Endothelial cell of umbilical vein (primary cell): ENCODE measurements around the gene GRXCR1. TPM values are rescaled to one million over a fixed set of nuclear protein-coding genes. Genes with fewer than 3 reads are reported as not detected.

Experiments used
- BruUV-seq: library from RNA; stranded (reverse); fragments of 400-500 nt; replicated peaks from 2 replicates; lab custom pipeline; 2021; lab: Mats Ljungman, UMichigan
- CTCF ChIA-PET: fragments of 300-600, 350-600 bp; sonication (Branson Sonifier 250); formaldehyde crosslinking; loops from one replicate; lab custom pipeline; 2021; ENCODE audit warnings: antibody characterized with exemption, inconsistent platforms; lab: Charles Lee
- POLR2A ChIA-PET: fragments of 300-600, 350-600 bp; sonication (Branson Sonifier 250); formaldehyde crosslinking; loops from one replicate; lab custom pipeline; 2021; ENCODE audit warnings: antibody characterized with exemption, inconsistent platforms; lab: Charles Lee
- DNase-seq: peaks from one replicate; pipeline ENCODE4 v3.0.0-alpha.2; 2011; ENCODE audit warnings: low read depth, low spot score
- FAIRE-seq: peaks from 2 replicates; lab custom pipeline; 2011; peaks lifted over from hg19 to GRCh38; lab: Jason Lieb, UNC
- H2AFZ ChIP-seq: 2 replicates; pipeline ENCODE4 v1.6.0; 2012; ENCODE audit warnings: low read depth, low read length, control low read depth, inconsistent platforms
- H3K27ac ChIP-seq: 2 replicates; pipeline ENCODE4 v1.5.1; 2011; ENCODE audit warnings: low read depth, mild to moderate bottlenecking, control low read depth, low read length, moderate library complexity; ENCODE audit not compliant: insufficient read depth
- H3K27me3 ChIP-seq, 2 experiments: 2 replicates each; pipeline versions ENCODE4 v1.6.0 to v1.6.1; 2011; ENCODE audit warnings: low read length in 2 of 2, mixed read lengths in 1 of 2; ENCODE audit not compliant: control insufficient read depth in 2 of 2, insufficient read depth in 2 of 2
- H3K36me3 ChIP-seq, 2 experiments: 2 replicates in 1 of 2; 3 replicates in 1 of 2; pipeline ENCODE4 v1.5.1; 2011; ENCODE audit warnings: low read length in 2 of 2, mild to moderate bottlenecking in 1 of 2, moderate library complexity in 1 of 2; ENCODE audit not compliant: control insufficient read depth in 2 of 2, insufficient read depth in 2 of 2; ENCODE audit errors: extremely low read depth in 1 of 2
- H3K4me1 ChIP-seq: 3 replicates; pipeline ENCODE4 v1.5.1; 2011; ENCODE audit warnings: mild to moderate bottlenecking, low read length; ENCODE audit not compliant: control insufficient read depth, insufficient read depth; ENCODE audit errors: extremely low read depth
- H3K4me2 ChIP-seq: 2 replicates; pipeline ENCODE4 v1.6.1; 2011; ENCODE audit warnings: low read length, control low read depth, mixed read lengths; ENCODE audit not compliant: insufficient read depth
- H3K4me3 ChIP-seq, 3 experiments: fragments of 200-600 bp in 1 of 3; sonication (generic), shearing (Covaris generic) in 1 of 3; replicated peaks in 1 of 3; 2 replicates each; pipeline ENCODE4 v1.5.1; 2011 to 2016; ENCODE audit warnings: control low read depth in 3 of 3, low read length in 3 of 3, mild to moderate bottlenecking in 2 of 3, inconsistent platforms in 1 of 3, low read depth in 1 of 3, moderate library complexity in 1 of 3; ENCODE audit not compliant: insufficient read depth in 1 of 3
- H3K79me2 ChIP-seq: 2 replicates; pipeline ENCODE4 v1.6.0; 2012; ENCODE audit warnings: low read length, inconsistent platforms; ENCODE audit not compliant: control insufficient read depth, insufficient read depth
- H3K9ac ChIP-seq: replicated peaks from 2 replicates; pipeline ENCODE3; 2011; ENCODE audit warnings: low read length, control low read depth; ENCODE audit not compliant: insufficient read depth; ENCODE audit errors: extremely low read depth
- H3K9me1 ChIP-seq: replicated peaks from 3 replicates; pipeline ENCODE4 v1.6.0; 2011; ENCODE audit warnings: mild to moderate bottlenecking, low read length; ENCODE audit not compliant: control insufficient read depth, insufficient read depth; ENCODE audit errors: extremely low read depth
- H3K9me3 ChIP-seq: replicated peaks from 2 replicates; pipeline ENCODE4 v1.5.1; 2012; ENCODE audit warnings: low read length, inconsistent platforms; ENCODE audit not compliant: control insufficient read depth, insufficient read depth
- H4K20me1 ChIP-seq: replicated peaks from 2 replicates; pipeline ENCODE3; 2011; ENCODE audit warnings: mild to moderate bottlenecking, low read length; ENCODE audit not compliant: control insufficient read depth, insufficient read depth; ENCODE audit errors: extremely low read depth
- EZH2 ChIP-seq: IDR thresholded peaks from 2 replicates; pipeline ENCODE4 v1.6.1; 2012; ENCODE audit warnings: borderline replicate concordance, low read depth, mild to moderate bottlenecking, moderate library complexity, low read length, inconsistent platforms; ENCODE audit not compliant: severe bottlenecking
- FOS ChIP-seq: IDR thresholded peaks from 2 replicates; pipeline ENCODE4 v1.6.1; 2011; ENCODE audit warnings: mild to moderate bottlenecking, low read length, moderate library complexity, borderline replicate concordance; ENCODE audit not compliant: insufficient read depth
- GATA2 ChIP-seq: IDR thresholded peaks from 2 replicates; pipeline ENCODE4 v1.7.0; 2011; ENCODE audit warnings: low read depth, mild to moderate bottlenecking, moderate library complexity, mixed read lengths, low read length; ENCODE audit not compliant: insufficient read length, insufficient read depth
- JUN ChIP-seq: IDR thresholded peaks from 2 replicates; pipeline ENCODE4 v1.6.1; 2011; ENCODE audit warnings: borderline replicate concordance, low read depth; ENCODE audit not compliant: insufficient read length, insufficient read depth
- MYC ChIP-seq: IDR thresholded peaks from one replicate; pipeline ENCODE4 v1.6.1; 2011; ENCODE audit warnings: mild to moderate bottlenecking, low read depth, low read length
- POLR2A ChIP-seq: IDR thresholded peaks from 2 replicates; pipeline ENCODE4 v1.6.1; 2012; ENCODE audit warnings: low read depth, mild to moderate bottlenecking, control low read depth, low read length
- POLR2AphosphoS5 ChIP-seq: IDR thresholded peaks from 2 replicates; pipeline ENCODE4 v1.6.1; 2012; ENCODE audit warnings: low read depth, mild to moderate bottlenecking, control low read depth, low read length, moderate library complexity; ENCODE audit not compliant: insufficient read depth
- dilution Hi-C: fragments of 300-500 bp; cut with MboI; formaldehyde crosslinking; loops from one replicate; pipeline ENCODE4 v1.15.0; 2019; ENCODE audit warnings: low sequenced_read_pairs; ENCODE audit not compliant: extremely low pct_ligation_motif_present
- intact Hi-C: fragments of 100-400 bp; cut with micrococcal nuclease; formaldehyde crosslinking; loops from one replicate; pipeline ENCODE4 v1.10.0; 2022
- polyA plus RNA-seq, 4 experiments: library from polyadenylated mRNA; depleted of rRNA in 3 of 4; stranded (reverse) in 3 of 4; unstranded in 1 of 4; fragments of >200 nt; gene quantifications; 2 replicates each; pipeline versions ENCODE4 v1.2.1 to v1.2.3, GENCODE V29; 2011 to 2012; ENCODE audit warnings: missing spikeins in 1 of 4
- total RNA-seq: library from RNA; stranded (reverse); gene quantifications from 2 replicates; pipeline ENCODE4 v1.2.3, GENCODE V29; 2021
- TF ChIP-seq, protein P1 (sequence below), 2 donors: IDR thresholded peaks; 1 replicate in 1 of 2; 2 replicates in 1 of 2; pipeline ENCODE4 v1.5.1; 2011; ENCODE audit warnings: low read length in 2 of 2, mild to moderate bottlenecking in 2 of 2, moderate library complexity in 2 of 2, control low read depth in 1 of 2, inconsistent platforms in 1 of 2, low read depth in 1 of 2; ENCODE audit not compliant: insufficient read depth in 1 of 2; ENCODE audit errors: extremely low read depth in 1 of 2
- TF ChIP-seq, protein P2 (sequence below): IDR thresholded peaks from 2 replicates; pipeline ENCODE4 v1.6.1; 2011; ENCODE audit not compliant: insufficient read depth, insufficient read length

The GRXCR1 gene
- total and polyA plus RNA-seq, 2 donors (not counting 3 experiments of a cell fraction or from before 2014, with no cell fraction given) = not detected

DNA sequence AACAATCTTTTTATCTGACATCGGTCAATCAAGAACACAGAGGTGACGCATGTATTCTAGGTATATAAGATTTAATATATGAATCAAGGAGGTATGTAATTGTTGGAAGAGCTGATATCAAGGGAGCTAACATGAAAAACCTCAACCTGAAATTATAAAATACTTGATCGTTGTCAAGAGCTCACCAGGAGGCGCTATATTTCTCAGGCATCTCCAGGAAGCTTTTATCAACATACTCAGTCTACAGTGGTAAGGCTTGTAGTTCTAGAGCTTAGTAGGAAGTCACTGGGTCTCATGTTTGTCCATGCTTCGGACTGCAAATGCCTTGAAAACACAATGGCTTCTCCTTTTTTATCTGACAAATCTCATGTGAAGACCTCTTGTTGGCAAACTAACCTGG, 156.1 kb downstream of the GRXCR1 start:
- no peak overlapping the region for H3K4me3 ChIP-seq
- H3K4me2 ChIP-seq = no peak overlapping the region
- no peak overlapping the region for H3K9ac ChIP-seq
- H3K9me1 ChIP-seq = no peaks in the 10 kb centered on the region
- H3K27me3 ChIP-seq = no peaks in the 10 kb centered on the region
- no peak for FAIRE-seq
- POLR2A ChIA-PET = no interaction called here
- no TSS peak for BruUV-seq
- no peak for TF ChIP-seq FOS
- no peak for TF ChIP-seq POLR2AphosphoS5
- TF ChIP-seq POLR2A = no peak
- TF ChIP-seq MYC = no peak
- TF ChIP-seq EZH2 = no peak
- TF ChIP-seq, protein P1, sequence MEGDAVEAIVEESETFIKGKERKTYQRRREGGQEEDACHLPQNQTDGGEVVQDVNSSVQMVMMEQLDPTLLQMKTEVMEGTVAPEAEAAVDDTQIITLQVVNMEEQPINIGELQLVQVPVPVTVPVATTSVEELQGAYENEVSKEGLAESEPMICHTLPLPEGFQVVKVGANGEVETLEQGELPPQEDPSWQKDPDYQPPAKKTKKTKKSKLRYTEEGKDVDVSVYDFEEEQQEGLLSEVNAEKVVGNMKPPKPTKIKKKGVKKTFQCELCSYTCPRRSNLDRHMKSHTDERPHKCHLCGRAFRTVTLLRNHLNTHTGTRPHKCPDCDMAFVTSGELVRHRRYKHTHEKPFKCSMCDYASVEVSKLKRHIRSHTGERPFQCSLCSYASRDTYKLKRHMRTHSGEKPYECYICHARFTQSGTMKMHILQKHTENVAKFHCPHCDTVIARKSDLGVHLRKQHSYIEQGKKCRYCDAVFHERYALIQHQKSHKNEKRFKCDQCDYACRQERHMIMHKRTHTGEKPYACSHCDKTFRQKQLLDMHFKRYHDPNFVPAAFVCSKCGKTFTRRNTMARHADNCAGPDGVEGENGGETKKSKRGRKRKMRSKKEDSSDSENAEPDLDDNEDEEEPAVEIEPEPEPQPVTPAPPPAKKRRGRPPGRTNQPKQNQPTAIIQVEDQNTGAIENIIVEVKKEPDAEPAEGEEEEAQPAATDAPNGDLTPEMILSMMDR (IDR thresholded peaks at IDR 0.05; ENCODE audit: extremely low read depth in 1 of 2, insufficient read depth in 1 of 2, low read depth in 1 of 2, low read length in 2 of 2) = no peak
- TF ChIP-seq, protein P2, sequence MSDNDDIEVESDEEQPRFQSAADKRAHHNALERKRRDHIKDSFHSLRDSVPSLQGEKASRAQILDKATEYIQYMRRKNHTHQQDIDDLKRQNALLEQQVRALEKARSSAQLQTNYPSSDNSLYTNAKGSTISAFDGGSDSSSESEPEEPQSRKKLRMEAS = no peak
- no peak for TF ChIP-seq JUN
- TF ChIP-seq GATA2 = no peak
- H3K27ac ChIP-seq = no peak overlapping the region
- CTCF ChIA-PET = no interaction called here
- no peaks in the 10 kb centered on the region for H3K36me3 ChIP-seq
- H3K4me1 ChIP-seq = no peaks in the 10 kb centered on the region
- no peaks in the 10 kb centered on the region for H3K79me2 ChIP-seq
- dilution Hi-C loops (no loop called here), intact Hi-C loops (no loop called here)
- H2AFZ ChIP-seq = no peak overlapping the region
- no peaks in the 10 kb centered on the region for H4K20me1 ChIP-seq
- DNase-seq = no peak
- no peaks in the 10 kb centered on the region for H3K9me3 ChIP-seq
